Endothelial cell (in vitro differentiated cells): ENCODE data around the gene KIF26A. TPM values are rescaled to one million over a fixed set of nuclear protein-coding genes. Genes with fewer than 3 reads are reported as not detected.
"Not testable (repeated sequence)": the region's sequence is repeated elsewhere in the genome, so short reads cannot be mapped to it uniquely, and the experiment has no call there.

Experiments used
- DNase-seq: peaks from one replicate; pipeline ENCODE4 v3.0.0; 2021; ENCODE audit warnings: low spot score
- H3K27ac Mint-ChIP-seq: one replicate; pipeline ENCODE4 v1.8.0; 2021; ENCODE audit warnings: mixed read lengths, inconsistent platforms; ENCODE audit not compliant: unreplicated experiment
- H3K27me3 Mint-ChIP-seq: one replicate; pipeline ENCODE4 v1.8.0; 2021; ENCODE audit warnings: mild to moderate bottlenecking, moderate library complexity, mixed read lengths, inconsistent platforms; ENCODE audit not compliant: unreplicated experiment
- H3K36me3 Mint-ChIP-seq: one replicate; pipeline ENCODE4 v1.8.0; 2021; ENCODE audit warnings: mild to moderate bottlenecking, low read depth, mixed read lengths, inconsistent platforms; ENCODE audit not compliant: unreplicated experiment
- H3K4me1 Mint-ChIP-seq: one replicate; pipeline ENCODE4 v1.8.0; 2021; ENCODE audit warnings: mild to moderate bottlenecking, mixed read lengths, inconsistent platforms; ENCODE audit not compliant: unreplicated experiment
- H3K4me3 Mint-ChIP-seq: one replicate; pipeline ENCODE4 v1.8.0; 2021; ENCODE audit warnings: mild to moderate bottlenecking, mixed read lengths, inconsistent platforms; ENCODE audit not compliant: unreplicated experiment
- H3K9me3 Mint-ChIP-seq: one replicate; pipeline ENCODE4 v1.8.0; 2021; ENCODE audit warnings: mixed read lengths, inconsistent platforms; ENCODE audit not compliant: unreplicated experiment
- CTCF ChIP-seq: fragments of 200-600 bp; sonication (generic); IDR thresholded peaks from one replicate; pipeline ENCODE4 v1.5.0; 2021; ENCODE audit warnings: antibody characterized with exemption; ENCODE audit not compliant: unreplicated experiment
- total RNA-seq: library from RNA; stranded (reverse); fragmentation: NEBNext Ultra II Directional; extraction: Animal tissue kit (Norgen Biotek cat#: 25700); gene quantifications from one replicate; pipeline ENCODE4 v1.2.1, GENCODE V29; 2021; ENCODE audit not compliant: unreplicated experiment

The KIF26A gene
- total RNA-seq, 1 donor from 2014 or later = 96.9 TPM

GRCh38 chr14:104209071-104209470 lies 70.7 kb downstream of the KIF26A start:
- H3K4me3 Mint-ChIP-seq, H3K36me3 Mint-ChIP-seq, H3K27ac Mint-ChIP-seq, DNase-seq, H3K4me1 Mint-ChIP-seq, H3K9me3 Mint-ChIP-seq, H3K27me3 Mint-ChIP-seq: not testable (repeated sequence)

- H3K27me3 Mint-ChIP-seq = peaks cover 6% of the 10 kb centered on the region
- no peak overlapping the region for H3K4me3 Mint-ChIP-seq
- no peak overlapping the region for H3K27ac Mint-ChIP-seq
- TF ChIP-seq CTCF = no peak
- H3K4me1 Mint-ChIP-seq = no peaks in the 10 kb centered on the region
- DNase-seq = no peak
- H3K36me3 Mint-ChIP-seq = no peaks in the 10 kb centered on the region
- H3K9me3 Mint-ChIP-seq = no peaks in the 10 kb centered on the region
Measured at GRCh38 chr14:104209985-104210816, 71.8 kb downstream of the KIF26A start.

GRCh38 chr14:104210817-104211195 lies 72.4 kb downstream of the KIF26A start:
- Mint-ChIP-seq H3K27me3 (peaks cover 8% of the 10 kb centered on the region), H3K27ac (no peak overlapping the region), H3K4me1 (no peaks in the 10 kb centered on the region), H3K9me3 (no peaks in the 10 kb centered on the region), H3K4me3 (no peak overlapping the region), H3K36me3 (no peaks in the 10 kb centered on the region)
- TF ChIP-seq CTCF = no peak
- no peak for DNase-seq

GRCh38 chr14:104211215-104211614 lies 72.8 kb downstream of the KIF26A start:
- H3K27me3 Mint-ChIP-seq = peaks cover 8% of the 10 kb centered on the region
- H3K9me3 Mint-ChIP-seq = no peaks in the 10 kb centered on the region
- no peak overlapping the region for H3K4me3 Mint-ChIP-seq
- H3K27ac Mint-ChIP-seq = no peak overlapping the region
- no peak for DNase-seq
- no peak for TF ChIP-seq CTCF
- H3K4me1 Mint-ChIP-seq = no peaks in the 10 kb centered on the region
- no peaks in the 10 kb centered on the region for H3K36me3 Mint-ChIP-seq

GRCh38 chr14:104211741-104212140 lies 73.4 kb downstream of the KIF26A start:
- Mint-ChIP-seq H3K9me3 (no peaks in the 10 kb centered on the region), H3K4me3 (no peak overlapping the region), H3K36me3 (no peaks in the 10 kb centered on the region), H3K27me3 (peaks cover 8% of the 10 kb centered on the region), H3K27ac (no peak overlapping the region), H3K4me1 (no peaks in the 10 kb centered on the region)
- no peak for TF ChIP-seq CTCF
- DNase-seq = no peak
